Keratinocyte (primary cell): ENCODE results near the gene POLR3G.

ENCODE experiments used
- CTCF ChIP-seq, 3 experiments: IDR thresholded peaks in 1 of 3; conservative IDR thresholded peaks in 1 of 3; optimal IDR thresholded peaks in 1 of 3; 2 replicates in 2 of 3; 3 replicates in 1 of 3; pipeline versions ENCODE3 to v1.5.1; 2011; ENCODE audit warnings: low read length in 3 of 3, mild to moderate bottlenecking in 3 of 3, moderate library complexity in 2 of 3, control low read depth in 1 of 3, inconsistent platforms in 1 of 3; ENCODE audit not compliant: insufficient read depth in 2 of 3; ENCODE audit errors: extremely low read depth in 1 of 3
- EZH2 ChIP-seq: IDR thresholded peaks from one replicate; pipeline ENCODE4 v1.6.1; 2012; ENCODE audit warnings: inconsistent platforms, mild to moderate bottlenecking, low read length, moderate library complexity

- peak; percentile 25 to 65 (median 30) for TF ChIP-seq CTCF (optimal IDR thresholded peaks at IDR 0.05 in 1 of 3, IDR thresholded peaks at IDR 0.05 in 1 of 3, conservative IDR thresholded peaks at IDR 0.05 in 1 of 3; ENCODE audit: extremely low read depth in 1 of 3, insufficient read depth in 2 of 3, low read length in 3 of 3)
- TF ChIP-seq EZH2: no peak
These were observed at the start of gene POLR3G, which contains the start of gene MBLAC2 for GRCh38 chr5:90474235-90475107.
